Stomach (tissue), 4 donors: ENCODE measurements around the gene TMED8.

ENCODE experiments used
- EP300 ChIP-seq: sonication (generic); formaldehyde crosslinking; IDR thresholded peaks from one replicate; pipeline ENCODE4 v1.6.1; 2017; ENCODE audit warnings: antibody characterized with exemption
- POLR2A ChIP-seq, 4 donors: fragments of 450-650 bp; IDR thresholded peaks; one replicate each; pipeline ENCODE4 v1.6.1; 2016; ENCODE audit warnings: antibody characterized with exemption in 4 of 4, control low read depth in 2 of 4, mild to moderate bottlenecking in 1 of 4, moderate library complexity in 1 of 4
- POLR2AphosphoS5 ChIP-seq, 3 donors: sonication (generic); formaldehyde crosslinking; IDR thresholded peaks; one replicate each; pipeline ENCODE4 v1.6.1; 2016; ENCODE audit warnings: antibody characterized with exemption in 3 of 3
- TF ChIP-seq, protein P1 (sequence below), 7 experiments: fragments of 450-650 bp in 4 of 7; fragments of 200-600 bp in 3 of 7; sonication (generic) in 3 of 7; IDR thresholded peaks; one replicate each; pipeline ENCODE4 v1.5.1; 2016 to 2019; ENCODE audit warnings: antibody characterized with exemption in 7 of 7, control low read depth in 2 of 7, mild to moderate bottlenecking in 1 of 7

DNA sequence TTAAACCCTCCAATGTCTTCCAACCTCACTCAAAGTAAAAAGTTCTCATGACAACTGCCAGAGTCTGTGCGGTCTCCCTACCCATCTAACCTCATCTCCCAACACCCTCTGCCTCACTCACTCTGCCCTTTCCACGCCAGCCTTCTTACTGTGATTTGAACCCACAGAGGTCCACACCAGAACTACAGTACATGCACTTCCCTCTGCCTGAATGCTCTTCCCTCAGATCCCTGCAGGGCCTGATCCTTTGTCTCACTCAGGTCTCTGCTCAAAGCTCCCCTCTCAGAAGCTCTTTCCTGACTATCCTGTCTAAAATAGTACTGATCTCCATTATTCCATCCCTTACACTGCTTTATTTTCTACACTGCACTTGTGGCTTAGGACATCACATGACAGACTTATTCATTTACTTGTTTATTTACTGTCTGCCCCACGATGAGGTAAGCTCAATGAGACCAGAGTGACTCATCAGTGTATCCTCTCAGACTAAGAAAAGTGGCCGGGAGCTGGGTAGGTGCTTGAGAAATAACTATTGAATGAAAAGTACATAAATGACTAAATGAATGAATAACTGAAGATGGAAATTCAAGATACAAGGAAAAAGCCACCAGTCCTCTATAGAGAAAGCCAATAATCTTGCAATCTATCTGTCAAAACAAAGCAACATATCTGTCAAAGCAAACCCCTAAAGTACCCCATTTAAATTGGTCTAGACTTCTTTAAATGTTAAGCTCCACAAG lies 73.3 kb downstream of the TMED8 start:
- peak in 1 of 3 donors; percentile 31 for TF ChIP-seq POLR2AphosphoS5 (IDR thresholded peaks at IDR 0.05)
- TF ChIP-seq, protein P1, sequence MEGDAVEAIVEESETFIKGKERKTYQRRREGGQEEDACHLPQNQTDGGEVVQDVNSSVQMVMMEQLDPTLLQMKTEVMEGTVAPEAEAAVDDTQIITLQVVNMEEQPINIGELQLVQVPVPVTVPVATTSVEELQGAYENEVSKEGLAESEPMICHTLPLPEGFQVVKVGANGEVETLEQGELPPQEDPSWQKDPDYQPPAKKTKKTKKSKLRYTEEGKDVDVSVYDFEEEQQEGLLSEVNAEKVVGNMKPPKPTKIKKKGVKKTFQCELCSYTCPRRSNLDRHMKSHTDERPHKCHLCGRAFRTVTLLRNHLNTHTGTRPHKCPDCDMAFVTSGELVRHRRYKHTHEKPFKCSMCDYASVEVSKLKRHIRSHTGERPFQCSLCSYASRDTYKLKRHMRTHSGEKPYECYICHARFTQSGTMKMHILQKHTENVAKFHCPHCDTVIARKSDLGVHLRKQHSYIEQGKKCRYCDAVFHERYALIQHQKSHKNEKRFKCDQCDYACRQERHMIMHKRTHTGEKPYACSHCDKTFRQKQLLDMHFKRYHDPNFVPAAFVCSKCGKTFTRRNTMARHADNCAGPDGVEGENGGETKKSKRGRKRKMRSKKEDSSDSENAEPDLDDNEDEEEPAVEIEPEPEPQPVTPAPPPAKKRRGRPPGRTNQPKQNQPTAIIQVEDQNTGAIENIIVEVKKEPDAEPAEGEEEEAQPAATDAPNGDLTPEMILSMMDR (IDR thresholded peaks at IDR 0.05): no peak
- TF ChIP-seq EP300: no peak
- no peak for TF ChIP-seq POLR2A (IDR thresholded peaks at IDR 0.05)
